HG02852 (cell line): ENCODE data around the gene STS.

Experiments
- ATAC-seq: cut with Tn5 transposase; IDR thresholded peaks from one replicate; pipeline ENCODE4 v1.9.1; 2021; ENCODE audit warnings: mild to moderate bottlenecking, moderate library complexity; ENCODE audit not compliant: unreplicated experiment

Gene STS

DNA sequence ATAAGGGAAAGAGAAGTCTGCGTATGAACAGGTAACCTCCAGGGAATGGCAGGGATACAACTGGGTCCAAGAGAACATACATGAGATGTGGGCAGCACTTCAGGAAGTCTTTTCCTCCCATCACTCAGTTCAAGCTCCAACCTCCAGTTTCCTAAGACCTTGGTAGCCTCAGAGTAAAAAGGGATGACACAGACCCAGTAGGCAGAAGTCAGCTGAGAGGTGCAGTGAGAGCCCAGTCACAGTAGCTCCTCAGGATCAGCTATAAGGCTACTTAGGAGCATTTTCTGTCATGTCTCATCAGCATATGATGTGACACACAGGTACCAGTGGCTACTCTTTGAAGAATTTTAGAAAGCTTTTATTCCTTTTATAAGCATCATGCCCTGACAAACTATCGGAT lies 12.5 kb upstream of the STS start:
- no peak for ATAC-seq

- ATAC-seq: no peak
Measured at GRCh38 chrX:7139202-7140081, 8.1 kb upstream of the STS start.

GRCh38 chrX:7143076-7143475 lies 4.4 kb upstream of the STS start:
- no peak for ATAC-seq

- ATAC-seq: no peak
Measured at GRCh38 chrX:7143941-7144525, 3.5 kb upstream of the STS start.

DNA sequence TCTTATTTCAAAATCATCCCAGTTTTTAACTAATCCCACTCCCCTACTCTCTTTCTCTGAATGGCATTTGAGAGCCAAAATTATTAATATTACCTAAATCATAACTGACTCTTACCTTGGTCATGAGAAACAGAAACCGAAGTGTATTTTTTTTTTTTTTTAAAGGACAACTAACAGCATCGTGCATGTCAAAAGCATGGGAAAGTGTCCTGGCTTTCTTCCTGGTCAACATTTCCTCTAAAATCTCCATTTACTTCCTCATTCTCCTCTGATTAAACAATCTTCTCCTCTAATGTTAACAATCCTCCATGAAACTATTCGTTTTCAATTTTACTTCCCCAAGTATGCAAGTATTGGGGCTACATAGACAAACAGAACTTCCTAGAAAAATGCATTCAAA lies 2.1 kb upstream of the STS start:
- no peak for ATAC-seq

- ATAC-seq: no peak
Measured at GRCh38 chrX:7146020-7146702, 1.4 kb upstream of the STS start.

GRCh38 chrX:7146703-7147412 lies 654 bp upstream of the STS start:
- ATAC-seq: peak; percentile 8

DNA sequence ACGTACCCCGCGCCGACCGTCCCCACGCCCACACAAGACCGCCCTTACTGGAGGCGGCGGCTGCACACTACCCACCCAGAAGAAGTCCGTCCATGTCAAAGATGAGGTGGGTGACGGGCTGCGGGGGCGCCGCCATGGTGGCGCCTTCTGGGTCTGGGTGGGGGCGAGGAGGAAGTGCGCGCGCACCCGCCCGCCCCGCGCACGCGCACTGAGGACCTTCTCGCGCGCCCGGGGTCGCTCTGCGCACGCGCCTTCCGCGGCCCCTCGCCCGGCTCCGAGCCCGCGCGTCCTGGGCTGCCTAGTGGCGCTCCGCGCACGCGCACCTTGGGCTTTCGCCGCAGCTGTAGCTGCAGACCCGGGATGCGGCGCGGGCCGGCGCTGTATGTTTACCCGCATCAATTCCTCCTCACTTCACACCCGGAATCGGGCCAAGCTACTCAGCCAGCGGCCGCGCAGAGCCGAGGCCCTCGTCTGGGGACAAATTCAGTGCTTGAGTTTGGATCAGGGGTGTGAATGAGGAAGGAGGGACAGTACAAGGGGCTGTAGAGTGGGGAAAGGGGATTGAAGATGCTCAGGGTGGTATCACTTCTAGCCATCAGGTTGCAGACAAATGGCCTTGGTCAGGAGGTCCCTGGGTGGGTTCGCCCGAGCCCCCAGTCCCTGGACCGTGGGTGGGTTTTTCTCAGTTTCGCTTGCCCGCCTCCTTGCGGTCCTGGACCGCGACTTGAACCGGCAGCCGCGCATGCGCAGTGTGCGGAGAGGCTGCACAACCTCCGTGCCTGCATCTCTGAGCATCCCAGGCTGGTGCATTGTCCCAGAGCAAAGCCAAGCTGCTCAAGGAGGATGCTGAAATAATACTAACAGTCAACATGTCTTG lies 704 bp downstream of the STS start, which contains the start of gene PUDP:
TSS of gene PUDP (minus strand) at position 176 of the 877 bp plus-strand sequence. CDS start at position 136, 40 bp downstream.
- ATAC-seq: peak; percentile 79

GRCh38 chrX:7149411-7149810 lies 1.9 kb downstream of the STS start:
- peak; percentile 12 for ATAC-seq

DNA sequence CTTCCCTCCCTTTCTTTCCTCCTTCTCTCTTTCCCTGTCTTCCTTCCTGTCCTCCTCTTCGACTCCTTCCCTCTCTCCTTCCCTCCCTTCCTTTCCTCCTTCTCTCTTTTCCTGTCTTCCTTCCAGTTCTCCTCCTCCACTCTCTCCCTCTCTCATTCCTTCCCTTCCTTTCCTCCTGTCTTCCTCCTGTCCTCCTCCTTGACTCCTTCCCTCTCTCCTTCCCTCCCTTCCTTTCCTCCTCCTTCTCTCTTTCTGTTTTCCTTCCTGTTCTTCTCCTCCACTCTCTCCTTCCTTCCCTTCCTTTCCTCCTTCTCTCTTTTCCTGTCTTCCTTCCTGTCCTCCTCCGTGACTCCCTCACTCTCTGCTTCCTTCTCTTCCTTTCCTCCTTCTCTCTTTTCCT lies 5.7 kb downstream of the STS start:
- ATAC-seq: no peak

- ATAC-seq: no peak
Measured at GRCh38 chrX:7154041-7154597, 6.6 kb downstream of the STS start.

- no peak for ATAC-seq
Measured at GRCh38 chrX:7155163-7155562, 7.7 kb downstream of the STS start.

DNA sequence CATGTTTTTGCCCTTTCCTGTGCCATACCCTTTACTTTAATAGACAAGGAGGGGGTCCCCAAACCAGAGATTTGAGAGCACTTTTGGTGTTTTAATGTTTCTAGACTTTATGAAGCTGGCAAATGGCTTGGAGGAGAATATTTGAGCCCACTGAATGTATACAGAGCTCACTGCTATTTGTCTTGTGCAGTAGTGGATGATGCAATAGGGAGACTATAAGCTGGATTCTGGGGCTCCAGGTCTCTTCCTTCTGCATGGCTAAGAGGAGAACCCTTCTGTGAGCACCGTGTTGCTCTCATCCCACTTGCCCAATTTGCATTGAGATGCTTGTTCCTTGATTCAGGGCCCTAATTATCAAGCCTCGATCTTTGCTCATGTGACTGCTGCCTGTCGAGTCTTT lies 9.4 kb downstream of the STS start:
- no peak for ATAC-seq

DNA sequence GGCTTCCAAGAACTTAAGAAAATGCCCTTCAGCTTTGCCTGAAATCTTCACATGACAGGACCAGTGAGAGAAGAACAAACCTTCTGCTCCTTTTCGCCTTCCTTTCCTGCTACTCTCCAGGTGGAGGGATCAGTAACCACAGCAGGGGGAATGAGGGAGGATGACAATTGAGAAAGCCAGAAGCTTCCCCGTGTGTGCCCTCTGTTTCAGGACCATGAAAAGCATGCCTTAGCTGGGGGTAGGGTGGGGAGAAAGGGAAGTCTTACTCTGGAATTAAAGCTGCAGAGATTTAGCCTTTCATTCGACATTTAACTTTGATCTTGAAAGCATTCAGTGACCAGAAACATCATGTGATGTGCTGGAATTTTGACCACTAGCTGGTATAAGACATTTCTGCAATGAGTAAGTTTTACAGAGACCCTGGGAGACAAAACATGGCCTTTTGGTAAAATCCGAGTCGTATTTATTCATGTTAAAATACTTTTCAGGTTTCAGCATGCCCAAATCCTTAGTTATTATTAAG lies 11.0 kb downstream of the STS start:
- ATAC-seq: no peak

GRCh38 chrX:7159149-7159861 lies 11.8 kb downstream of the STS start:
- ATAC-seq: no peak

GRCh38 chrX:7163146-7163677 lies 15.7 kb downstream of the STS start:
- ATAC-seq: no peak

DNA sequence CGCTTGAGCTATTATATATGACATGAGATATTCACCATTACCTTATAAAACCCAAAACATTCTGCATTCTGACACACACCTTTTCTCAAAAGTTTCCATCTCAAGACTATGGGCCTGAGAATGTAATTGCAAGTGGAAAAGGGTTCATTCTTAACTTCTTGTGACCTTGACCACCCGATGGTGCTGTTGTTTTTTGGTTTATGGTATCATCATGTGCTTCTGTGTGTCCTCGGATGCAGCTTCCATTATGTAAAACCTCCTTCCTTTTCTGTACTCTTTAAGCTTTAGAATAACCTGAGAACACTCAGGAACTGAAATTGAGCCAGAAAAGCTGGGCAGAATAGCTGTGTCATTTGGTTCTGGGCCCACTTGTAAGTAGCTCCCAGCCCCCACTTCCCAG lies 16.7 kb downstream of the STS start:
- ATAC-seq: no peak

GRCh38 chrX:7168371-7168770 lies 20.9 kb downstream of the STS start:
- no peak for ATAC-seq

- ATAC-seq: no peak
Measured at GRCh38 chrX:7169627-7170026, 22.1 kb downstream of the STS start.
